Measurements from ENCODE around the gene ZNF451. TPM values are rescaled to one million over a fixed set of nuclear protein-coding genes. Genes with fewer than 3 reads are reported as not detected.

The ZNF451 gene
- total RNA-seq, 1 experiment from 2014 or later, result 72.2 TPM

GRCh38 chr6:57069920-57070331 is 20.1 kb upstream of the ZNF451 start:
- Histone ChIP-seq H3K4me1 (ENCODE audit: insufficient read depth, low read length, poor library complexity, severe bottlenecking) (no peaks in the 10 kb centered on the region), H3K9me3 (ENCODE audit: low read depth, low read length, poor library complexity, severe bottlenecking) (no peaks in the 10 kb centered on the region), H3K27me3 (replicated peaks; ENCODE audit: insufficient read depth, low read depth, low read length, poor library complexity) (no peaks in the 10 kb centered on the region), H3K36me3 (ENCODE audit: insufficient read depth, low read length, poor library complexity, severe bottlenecking) (no peaks in the 10 kb centered on the region), H3K4me3 (ENCODE audit: low read depth, low read length, poor library complexity, severe bottlenecking) (no peak overlapping the region), H3K27ac (ENCODE audit: low read depth, low read length, poor library complexity, severe bottlenecking) (no peak overlapping the region)
- ChIA-PET CTCF (no interaction called here), POLR2A (ENCODE audit: low non-redundant PET) (no interaction called here)
- no TSS peak for BruUV-seq (replicated peaks)
- TF ChIP-seq CTCF (conservative IDR thresholded peaks at IDR 0.05; ENCODE audit: low read depth, low read length), result no peak
- no peak for TF ChIP-seq EZH2 (IDR thresholded peaks at IDR 0.05; ENCODE audit: borderline replicate concordance, low read depth, low read length, poor library complexity, severe bottlenecking)
- DNase-seq (ENCODE audit: low spot score), result no peak
- intact Hi-C loops (cut with micrococcal nuclease; ENCODE audit: unreplicated experiment), result no loop called here

GRCh38 chr6:57072108-57072507 is 17.9 kb upstream of the ZNF451 start:
- no peaks in the 10 kb centered on the region for H3K9me3 ChIP-seq (ENCODE audit: low read depth, low read length, poor library complexity, severe bottlenecking)
- no peak overlapping the region for H3K4me3 ChIP-seq (ENCODE audit: low read depth, low read length, poor library complexity, severe bottlenecking)
- no peak for TF ChIP-seq EZH2 (IDR thresholded peaks at IDR 0.05; ENCODE audit: borderline replicate concordance, low read depth, low read length, poor library complexity, severe bottlenecking)
- no peaks in the 10 kb centered on the region for H3K27me3 ChIP-seq (replicated peaks; ENCODE audit: insufficient read depth, low read depth, low read length, poor library complexity)
- H3K4me1 ChIP-seq (ENCODE audit: insufficient read depth, low read length, poor library complexity, severe bottlenecking), result no peaks in the 10 kb centered on the region
- H3K36me3 ChIP-seq (ENCODE audit: insufficient read depth, low read length, poor library complexity, severe bottlenecking), result no peaks in the 10 kb centered on the region
- no peak for DNase-seq (ENCODE audit: low spot score)
- intact Hi-C loops (cut with micrococcal nuclease; ENCODE audit: unreplicated experiment), result no loop called here
- ChIA-PET CTCF (no interaction called here), POLR2A (ENCODE audit: low non-redundant PET) (no interaction called here)
- H3K27ac ChIP-seq (ENCODE audit: low read depth, low read length, poor library complexity, severe bottlenecking), result no peak overlapping the region
- no TSS peak for BruUV-seq (replicated peaks)

GRCh38 chr6:57074383-57074782 is 15.6 kb upstream of the ZNF451 start:
- POLR2A ChIA-PET (ENCODE audit: low non-redundant PET), result no interaction called here
- Histone ChIP-seq H3K27me3 (replicated peaks; ENCODE audit: insufficient read depth, low read depth, low read length, poor library complexity) (no peaks in the 10 kb centered on the region), H3K4me3 (ENCODE audit: low read depth, low read length, poor library complexity, severe bottlenecking) (no peak overlapping the region), H3K9me3 (ENCODE audit: low read depth, low read length, poor library complexity, severe bottlenecking) (no peaks in the 10 kb centered on the region), H3K4me1 (ENCODE audit: insufficient read depth, low read length, poor library complexity, severe bottlenecking) (no peaks in the 10 kb centered on the region), H3K27ac (ENCODE audit: low read depth, low read length, poor library complexity, severe bottlenecking) (no peak overlapping the region), H3K36me3 (ENCODE audit: insufficient read depth, low read length, poor library complexity, severe bottlenecking) (no peaks in the 10 kb centered on the region)
- DNase-seq (ENCODE audit: low spot score), result no peak
- intact Hi-C loops (cut with micrococcal nuclease; ENCODE audit: unreplicated experiment), result no loop called here
- no TSS peak for BruUV-seq (replicated peaks)
- TF ChIP-seq EZH2 (IDR thresholded peaks at IDR 0.05; ENCODE audit: borderline replicate concordance, low read depth, low read length, poor library complexity, severe bottlenecking), result no peak
- no peak for TF ChIP-seq CTCF (conservative IDR thresholded peaks at IDR 0.05; ENCODE audit: low read depth, low read length)
- CTCF ChIA-PET, result no interaction called here

GRCh38 chr6:57075092-57075491 is 14.9 kb upstream of the ZNF451 start:
- BruUV-seq (replicated peaks), result no TSS peak

More at GRCh38 chr6:57075092-57075491, 14.9 kb upstream of the ZNF451 start:
- no peaks in the 10 kb centered on the region for H3K4me1 ChIP-seq (ENCODE audit: insufficient read depth, low read length, poor library complexity, severe bottlenecking)
- H3K27ac ChIP-seq (ENCODE audit: low read depth, low read length, poor library complexity, severe bottlenecking), result no peak overlapping the region
- no peaks in the 10 kb centered on the region for H3K27me3 ChIP-seq (replicated peaks; ENCODE audit: insufficient read depth, low read depth, low read length, poor library complexity)
- ChIA-PET CTCF (no interaction called here), POLR2A (ENCODE audit: low non-redundant PET) (no interaction called here)
- no peaks in the 10 kb centered on the region for H3K36me3 ChIP-seq (ENCODE audit: insufficient read depth, low read length, poor library complexity, severe bottlenecking)
- peaks cover under 1% of the 10 kb centered on the region for H3K9me3 ChIP-seq (ENCODE audit: low read depth, low read length, poor library complexity, severe bottlenecking)
- TF ChIP-seq CTCF (conservative IDR thresholded peaks at IDR 0.05; ENCODE audit: low read depth, low read length), result no peak
- no peak for TF ChIP-seq EZH2 (IDR thresholded peaks at IDR 0.05; ENCODE audit: borderline replicate concordance, low read depth, low read length, poor library complexity, severe bottlenecking)
- intact Hi-C loops (cut with micrococcal nuclease; ENCODE audit: unreplicated experiment), result no loop called here
- no peak for DNase-seq (ENCODE audit: low spot score)
- H3K4me3 ChIP-seq (ENCODE audit: low read depth, low read length, poor library complexity, severe bottlenecking), result no peak overlapping the region

Data from A673 (cell line).